HG03342 (cell line): Measurements from ENCODE around the gene NPIPB4.
A peak's percentile ranks its signal among the peaks of the same experiment; 100 is the strongest.
"Not testable (repeated sequence)": the region's sequence is repeated elsewhere in the genome, so short reads cannot be mapped to it uniquely, and the experiment has no call there.

Experiments used
- ATAC-seq: cut with Tn5 transposase; IDR thresholded peaks from one replicate; pipeline ENCODE4 v1.9.1; 2021; ENCODE audit warnings: mild to moderate bottlenecking, moderate library complexity; ENCODE audit not compliant: unreplicated experiment

NPIPB4 gene

DNA sequence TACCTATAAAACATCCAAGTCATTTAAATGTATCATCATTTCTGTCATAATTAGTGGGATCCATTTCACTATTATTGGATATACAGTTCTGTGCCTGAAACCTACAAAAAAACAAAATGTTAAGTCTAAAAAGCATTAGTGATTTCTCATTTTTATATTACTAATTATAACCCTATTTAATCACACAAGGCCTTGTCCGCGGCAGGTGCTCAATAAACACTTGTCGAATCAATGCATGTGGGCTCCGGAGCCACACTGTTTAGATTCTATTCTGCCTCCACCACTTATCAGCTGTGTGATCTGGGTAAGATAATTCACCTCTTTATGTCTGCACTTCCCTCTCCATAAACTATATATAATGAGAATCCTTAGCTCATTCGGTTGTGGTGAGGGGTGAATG, at the start of gene NPIPB4:
TSS of gene NPIPB4 (minus strand) at position 101 of the 400 bp plus-strand sequence. CDS start 378 bp downstream, outside the sequence.
- ATAC-seq = not testable (repeated sequence)

- ATAC-seq = not testable (repeated sequence)
Measured at GRCh38 chr16:21898998-21899397, 41.4 kb upstream of the NPIPB4 start.

DNA sequence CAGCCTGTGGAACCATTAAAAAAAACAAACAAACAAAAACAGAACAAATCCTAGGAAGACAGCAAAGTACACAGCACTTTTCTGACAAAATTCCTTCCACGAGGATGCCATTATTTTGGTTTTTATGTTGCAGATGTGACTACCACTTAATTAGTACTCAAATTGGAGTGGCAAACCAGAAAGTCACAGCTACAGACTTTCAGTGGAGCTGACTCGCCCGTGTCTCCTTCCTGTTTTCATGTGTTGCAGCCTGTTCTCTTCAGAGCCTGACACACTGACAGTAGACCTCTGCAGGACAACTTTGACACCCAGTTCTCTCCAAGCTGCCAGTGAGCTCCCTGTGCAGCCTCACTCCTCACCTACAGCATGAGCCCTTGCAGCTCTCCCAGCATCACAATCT, 24.4 kb upstream of the NPIPB4 start:
- ATAC-seq = not testable (repeated sequence)

- ATAC-seq = not testable (repeated sequence)
Measured at GRCh38 chr16:21837186-21837585, 20.4 kb downstream of the NPIPB4 start.

- not testable (repeated sequence) for ATAC-seq
Measured at GRCh38 chr16:21836334-21836733, 21.2 kb downstream of the NPIPB4 start.

DNA sequence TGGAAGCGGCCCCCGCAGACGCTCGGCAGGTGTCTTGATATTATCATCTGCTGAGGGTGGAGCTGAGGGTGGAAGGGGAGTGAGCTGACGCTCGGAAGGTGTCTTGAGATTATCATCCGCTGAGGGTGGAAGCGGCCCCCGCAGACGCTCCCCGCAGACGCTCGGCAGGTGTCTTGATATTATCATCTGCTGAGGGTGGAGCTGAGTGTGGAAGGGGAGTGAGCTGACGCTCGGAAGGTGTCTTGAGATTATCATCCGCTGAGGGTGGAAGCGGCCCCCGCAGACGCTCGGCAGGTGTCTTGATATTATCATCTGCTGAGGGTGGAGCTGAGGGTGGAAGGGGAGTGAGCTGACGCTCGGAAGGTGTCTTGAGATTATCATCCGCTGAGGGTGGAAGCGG, 21.8 kb downstream of the NPIPB4 start:
- ATAC-seq = not testable (repeated sequence)

DNA sequence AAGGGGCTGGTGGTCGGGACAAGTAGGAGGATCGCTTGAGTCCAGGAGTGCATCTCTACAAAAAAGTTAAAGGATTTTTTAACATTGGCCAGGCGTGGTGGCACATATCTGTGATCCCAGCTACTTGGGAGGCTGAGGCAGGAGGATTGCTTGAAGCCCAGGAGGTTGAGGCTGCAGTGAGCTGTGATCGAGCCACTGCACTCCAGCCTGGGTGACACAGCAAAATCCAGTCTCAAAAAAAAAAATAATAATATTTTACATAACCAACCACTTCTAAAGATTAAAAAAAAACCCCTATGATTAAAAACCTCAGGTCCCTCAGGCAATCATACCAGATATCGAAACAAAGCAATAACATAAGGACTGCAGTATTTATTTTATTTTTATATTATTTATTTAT, 23.3 kb downstream of the NPIPB4 start:
- not testable (repeated sequence) for ATAC-seq

DNA sequence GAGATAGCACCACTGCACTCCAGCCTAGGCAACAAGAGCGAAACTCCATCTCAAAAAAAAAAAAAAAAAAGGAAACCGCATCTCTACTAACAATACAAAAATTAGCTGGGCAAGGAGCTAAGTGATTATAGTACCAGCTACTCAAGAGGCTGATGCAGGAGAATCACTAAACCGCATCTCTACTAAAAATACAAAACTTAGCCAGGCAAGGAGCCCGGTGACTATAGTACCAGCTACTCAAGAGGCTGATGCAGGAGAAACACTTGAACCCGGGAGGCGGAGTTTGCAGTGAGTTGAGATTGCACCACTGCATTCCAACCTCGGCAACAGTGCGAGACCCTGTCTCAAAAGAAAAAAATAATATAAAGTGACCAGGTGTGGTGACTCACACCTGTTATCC, 27.6 kb downstream of the NPIPB4 start:
- ATAC-seq = not testable (repeated sequence)

DNA sequence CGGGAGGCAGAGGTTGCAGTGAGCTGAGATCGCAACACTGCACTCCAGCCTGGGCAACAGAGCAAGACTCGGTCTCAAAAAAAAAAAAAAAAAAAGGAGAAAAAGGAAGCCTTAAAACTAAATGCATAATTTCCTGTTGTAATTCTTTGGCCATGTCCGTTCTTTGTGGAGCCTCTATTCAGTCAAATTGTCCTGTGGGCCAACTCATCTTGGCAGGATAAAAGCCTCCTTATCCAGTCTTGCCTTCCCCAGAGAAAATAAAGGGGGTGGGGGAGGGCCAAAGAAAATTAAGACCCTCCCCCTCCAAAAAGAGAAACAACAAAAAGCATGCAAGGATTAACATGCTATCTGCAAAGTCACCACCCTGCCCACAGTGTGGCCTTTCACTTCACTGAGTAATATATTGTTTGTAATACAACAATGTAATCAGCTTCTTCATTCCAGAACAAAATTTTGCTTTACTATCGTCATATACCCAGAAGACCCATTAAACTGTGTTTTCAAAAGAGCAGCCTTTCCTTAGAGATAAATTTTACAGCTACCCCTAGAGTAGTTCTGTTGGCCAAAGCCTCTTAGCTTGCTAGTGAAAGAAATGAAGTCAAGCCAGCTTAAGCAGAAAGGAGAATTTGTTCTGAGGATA, 31.4 kb downstream of the NPIPB4 start:
- not testable (repeated sequence) for ATAC-seq

DNA sequence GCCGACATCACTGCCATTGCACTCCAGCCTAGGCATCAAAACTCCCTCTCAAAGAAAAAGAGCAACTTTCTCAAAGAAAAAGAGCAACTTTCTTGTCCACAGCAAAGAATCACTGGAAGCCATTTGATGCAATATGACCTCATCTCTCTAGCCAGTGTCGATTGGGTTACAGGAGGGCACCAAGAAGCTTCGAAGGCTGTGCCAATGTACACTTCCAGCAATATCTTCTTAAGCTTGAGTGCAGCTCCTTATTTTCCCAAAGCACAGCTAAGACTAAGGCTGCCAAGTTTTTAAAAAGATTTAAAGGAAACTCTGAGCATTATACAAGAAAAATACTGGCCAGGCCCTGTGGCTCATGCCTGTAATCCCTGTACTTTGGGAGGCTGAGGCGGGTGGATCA, 32.0 kb downstream of the NPIPB4 start:
- ATAC-seq = not testable (repeated sequence)

DNA sequence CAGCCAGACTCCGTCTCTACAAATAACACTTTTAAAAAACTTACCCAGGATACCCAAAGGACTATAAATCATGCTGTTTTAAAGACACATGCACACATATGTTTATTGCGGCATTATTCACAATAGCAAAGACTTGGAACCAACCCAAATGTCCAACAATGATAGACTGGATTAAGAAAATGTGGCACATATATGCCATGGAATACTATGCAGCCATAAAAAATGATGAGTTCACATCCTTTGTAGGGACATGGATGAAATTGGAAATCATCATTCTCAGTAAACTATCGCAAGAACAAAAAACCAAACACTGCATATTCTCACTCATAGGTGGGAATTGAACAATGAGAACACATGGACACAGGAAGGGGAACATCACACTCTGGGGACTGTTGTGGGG, 34.3 kb downstream of the NPIPB4 start:
- not testable (repeated sequence) for ATAC-seq

DNA sequence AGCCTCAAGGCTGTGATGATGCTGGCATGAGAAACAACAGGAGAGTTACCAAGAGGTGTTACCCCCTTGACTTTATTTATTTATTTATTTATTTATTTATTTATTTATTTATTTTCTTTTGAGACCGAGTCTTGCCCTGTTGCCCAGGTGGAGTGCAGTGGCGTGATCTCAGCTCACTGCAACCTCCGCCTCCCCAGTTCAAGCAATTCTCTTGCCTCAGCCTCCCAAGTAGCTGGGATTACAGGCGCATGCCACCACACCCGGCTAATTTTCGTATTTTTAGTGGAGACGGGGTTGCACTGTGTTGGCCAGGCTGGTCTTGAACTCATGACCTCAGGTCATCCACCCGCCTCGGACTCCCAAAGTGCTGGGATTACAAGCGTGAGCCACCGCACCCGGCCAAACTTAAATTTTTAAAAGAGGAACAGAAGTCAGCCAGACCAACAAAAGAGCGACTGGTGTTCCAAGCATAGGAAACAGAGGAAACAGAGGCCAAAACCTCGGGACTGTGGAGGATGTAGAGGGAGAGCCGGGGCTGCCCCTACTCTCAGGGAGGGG, 36.6 kb downstream of the NPIPB4 start:
- ATAC-seq = not testable (repeated sequence)

GRCh38 chr16:21820028-21820907, 37.3 kb downstream of the NPIPB4 start:
- peak; percentile 91 for ATAC-seq

- ATAC-seq = not testable (repeated sequence)
Measured at GRCh38 chr16:21819617-21820016, 37.9 kb downstream of the NPIPB4 start.

GRCh38 chr16:21817012-21817411, 40.5 kb downstream of the NPIPB4 start:
- ATAC-seq = not testable (repeated sequence)

- ATAC-seq = not testable (repeated sequence)
Measured at GRCh38 chr16:21815694-21816093, 41.9 kb downstream of the NPIPB4 start.

DNA sequence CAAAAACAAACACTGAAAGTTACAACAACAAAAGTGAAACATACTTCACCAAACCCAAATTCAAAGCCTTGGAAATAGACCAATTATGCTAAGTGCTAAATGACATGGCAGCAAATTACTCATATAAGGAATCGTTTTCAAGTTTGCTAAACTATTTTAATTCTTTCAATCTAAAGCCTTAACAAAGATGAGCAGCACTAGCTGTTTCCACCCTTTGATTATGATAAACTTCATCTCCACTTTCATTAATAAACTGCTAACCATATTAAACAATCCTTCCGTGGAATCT, 55.2 kb downstream of the NPIPB4 start:
- ATAC-seq = not testable (repeated sequence)

DNA sequence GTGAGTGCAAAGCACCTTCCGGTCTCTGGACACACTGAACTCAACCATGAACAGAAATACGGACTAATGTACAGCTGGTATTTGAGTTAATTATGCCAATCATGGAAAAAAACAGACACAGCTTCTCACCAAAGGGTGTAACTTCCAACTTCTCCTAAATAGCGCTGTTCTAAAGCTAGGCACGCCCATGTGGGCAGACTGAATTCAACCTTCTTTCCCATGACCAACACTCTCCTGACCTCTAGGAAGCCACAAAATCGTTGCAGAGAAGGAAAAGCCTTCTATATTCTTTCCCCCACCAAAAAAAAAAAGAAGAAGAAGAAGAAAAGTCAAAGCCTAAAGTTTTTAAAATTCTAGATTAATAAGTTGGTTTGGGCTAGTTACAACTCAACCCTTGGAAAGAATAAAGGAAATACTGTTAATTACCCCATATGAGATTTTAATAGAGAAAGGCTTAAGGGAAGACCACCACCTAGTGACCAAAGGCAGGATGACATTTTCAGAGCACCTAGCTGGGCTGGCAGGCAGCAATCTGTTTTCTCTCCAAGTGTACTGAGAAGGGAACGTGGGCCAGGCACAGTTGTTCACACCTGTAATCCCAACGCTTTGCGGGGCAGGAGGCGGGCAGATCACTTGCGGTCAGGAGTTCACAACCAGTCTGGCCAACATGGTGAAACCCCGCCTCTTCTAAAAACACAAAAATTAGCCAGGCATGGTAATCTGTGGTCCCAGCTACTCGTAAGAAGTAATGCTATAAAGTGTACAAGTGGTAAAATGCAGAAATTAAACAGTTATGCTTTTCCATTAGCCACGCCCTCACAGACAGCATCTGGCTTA, 55.8 kb downstream of the NPIPB4 start:
- not testable (repeated sequence) for ATAC-seq

GRCh38 chr16:21798601-21799000, 59.0 kb downstream of the NPIPB4 start:
- ATAC-seq = not testable (repeated sequence)

GRCh38 chr16:21793310-21793709, 64.2 kb downstream of the NPIPB4 start:
- ATAC-seq = not testable (repeated sequence)

GRCh38 chr16:21790506-21790905, 67.0 kb downstream of the NPIPB4 start:
- ATAC-seq = peak; percentile 62
